IMR-90 (cell line): Measurements from ENCODE around the gene GCNT2. TPM values are rescaled to one million over a fixed set of nuclear protein-coding genes. Genes with fewer than 3 reads are reported as not detected.

Experiments used
- ATAC-seq: fragments of 200-7000 bp; cut with Tn5 transposase; 2 replicates; pipeline ENCODE4 v1.9.1; 2020; ENCODE audit warnings: low read depth, mild to moderate bottlenecking, moderate library complexity
- BruUV-seq: library from RNA; stranded (reverse); fragments of 400-500 nt; replicated peaks from 2 replicates; lab custom pipeline; 2021; lab: Mats Ljungman, UMichigan
- CTCF ChIA-PET: fragments of 300-600 bp; formaldehyde crosslinking; extraction: SDS; loops from one replicate; lab custom pipeline; 2021; ENCODE audit warnings: antibody characterized with exemption; lab: Yijun Ruan, JAX
- POLR2A ChIA-PET: fragments of 300-600 bp; sonication (Branson Sonifier 250); formaldehyde crosslinking; loops from one replicate; lab custom pipeline; 2022; ENCODE audit warnings: antibody characterized with exemption; ENCODE audit not compliant: unreplicated experiment; lab: Charles Lee
- DNase-seq: peaks from one replicate; pipeline ENCODE4 v3.0.0; 2013
- H2AFZ ChIP-seq: replicated peaks from 2 replicates; pipeline ENCODE3; 2013; ENCODE audit warnings: low read length, mild to moderate bottlenecking; ENCODE audit not compliant: poor library complexity
- H2AK5ac ChIP-seq: 2 replicates; pipeline ENCODE4 v1.6.1; 2013; ENCODE audit warnings: low read depth, low read length, inconsistent platforms
- H2AK9ac ChIP-seq: replicated peaks from 2 replicates; pipeline ENCODE3; 2013; ENCODE audit warnings: mild to moderate bottlenecking, low read depth, low read length, moderate library complexity; ENCODE audit not compliant: poor library complexity
- H2BK120ac ChIP-seq: 2 replicates; pipeline ENCODE4 v1.6.1; 2013; ENCODE audit warnings: low read depth, low read length, inconsistent platforms
- H2BK15ac ChIP-seq: 3 replicates; pipeline ENCODE4 v1.6.1; 2013; ENCODE audit warnings: low read depth, low read length, inconsistent platforms
- H2BK20ac ChIP-seq: 2 replicates; pipeline ENCODE4 v1.6.1; 2013; ENCODE audit warnings: low read depth, mild to moderate bottlenecking, inconsistent platforms, low read length, moderate library complexity
- H2BK5ac ChIP-seq: 2 replicates; pipeline ENCODE4 v1.6.1; 2013; ENCODE audit warnings: mild to moderate bottlenecking, low read depth, low read length, inconsistent platforms; ENCODE audit not compliant: poor library complexity, severe bottlenecking
- H3K14ac ChIP-seq: replicated peaks from 2 replicates; pipeline ENCODE4 v1.6.1; 2013; ENCODE audit warnings: low read depth, low read length, inconsistent platforms
- H3K18ac ChIP-seq: 2 replicates; pipeline ENCODE4 v1.6.1; 2013; ENCODE audit warnings: low read depth, low read length, control low read depth
- H3K23ac ChIP-seq: 2 replicates; pipeline ENCODE4 v1.6.1; 2013; ENCODE audit warnings: low read depth, low read length, inconsistent platforms
- H3K27ac ChIP-seq: 2 replicates; pipeline ENCODE4 v1.5.1; 2013; ENCODE audit warnings: mild to moderate bottlenecking, control low read depth, low read length; ENCODE audit not compliant: insufficient read depth
- H3K27me3 ChIP-seq: 2 replicates; pipeline ENCODE4 v1.6.1; 2013; ENCODE audit warnings: low read length; ENCODE audit not compliant: control insufficient read depth, insufficient read depth
- H3K36me3 ChIP-seq: 2 replicates; pipeline ENCODE4 v1.6.1; 2013; ENCODE audit warnings: low read length, mixed read lengths; ENCODE audit not compliant: control insufficient read depth, insufficient read depth
- H3K4ac ChIP-seq: 2 replicates; pipeline ENCODE4 v1.6.1; 2013; ENCODE audit warnings: low read depth, low read length, inconsistent platforms
- H3K4me1 ChIP-seq: 2 replicates; pipeline ENCODE4 v1.6.1; 2013; ENCODE audit warnings: low read length, mixed read lengths; ENCODE audit not compliant: control insufficient read depth, insufficient read depth
- H3K4me2 ChIP-seq: 2 replicates; pipeline ENCODE4 v1.6.1; 2013; ENCODE audit warnings: low read depth, mild to moderate bottlenecking, control low read depth, low read length, moderate library complexity
- H3K4me3 ChIP-seq: 2 replicates; pipeline ENCODE4 v1.5.1; 2013; ENCODE audit warnings: low read depth, mild to moderate bottlenecking, control low read depth, low read length, moderate library complexity; ENCODE audit not compliant: insufficient read depth
- H3K56ac ChIP-seq: 2 replicates; pipeline ENCODE4 v1.6.1; 2013; ENCODE audit warnings: low read length, inconsistent platforms; ENCODE audit not compliant: insufficient read depth; ENCODE audit errors: extremely low read depth
- H3K79me1 ChIP-seq, 2 experiments: 2 replicates each; pipeline ENCODE4 v1.6.1; 2013; ENCODE audit warnings: low read length in 2 of 2, inconsistent platforms in 1 of 2, low read depth in 1 of 2
- H3K9ac ChIP-seq: 2 replicates; pipeline ENCODE4 v1.6.1; 2013; ENCODE audit warnings: low read depth, low read length, control low read depth
- H3K9me1 ChIP-seq: 2 replicates; pipeline ENCODE4 v1.6.1; 2013; ENCODE audit warnings: low read length, inconsistent platforms; ENCODE audit not compliant: insufficient read depth
- H3K9me3 ChIP-seq: 2 replicates; pipeline ENCODE4 v1.6.1; 2013; ENCODE audit warnings: low read length; ENCODE audit not compliant: control insufficient read depth, insufficient read depth
- H4K20me1 ChIP-seq: 2 replicates; pipeline ENCODE4 v1.6.1; 2013; ENCODE audit warnings: low read length, inconsistent platforms; ENCODE audit not compliant: insufficient read depth
- H4K5ac ChIP-seq: 2 replicates; pipeline ENCODE4 v1.6.1; 2013; ENCODE audit warnings: mild to moderate bottlenecking, low read depth, low read length, control low read depth
- H4K8ac ChIP-seq, 2 experiments: 2 replicates each; pipeline ENCODE4 v1.6.1; 2013; ENCODE audit warnings: low read depth in 2 of 2, low read length in 2 of 2, control low read depth in 1 of 2, inconsistent platforms in 1 of 2
- H4K91ac ChIP-seq: 2 replicates; pipeline ENCODE4 v1.6.1; 2013; ENCODE audit warnings: low read depth, low read length, inconsistent platforms; ENCODE audit not compliant: insufficient read depth
- BHLHE40 ChIP-seq: fragments of 150-350 bp; IDR thresholded peaks from 2 replicates; pipeline ENCODE4 v1.6.1; 2016; ENCODE audit warnings: mild to moderate bottlenecking, low read depth, low read length
- CEBPB ChIP-seq: IDR thresholded peaks from 2 replicates; pipeline ENCODE4 v1.6.1; 2012; ENCODE audit warnings: low read depth, low read length, improper control_type of control experiment
- CHD1 ChIP-seq: IDR thresholded peaks from 2 replicates; pipeline ENCODE4 v1.6.1; 2012; ENCODE audit warnings: low read depth, low read length, improper control_type of control experiment
- ELK1 ChIP-seq: fragments of 150-350 bp; IDR thresholded peaks from 2 replicates; pipeline ENCODE4 v1.6.1; 2016; ENCODE audit warnings: low read depth, mild to moderate bottlenecking, low read length, moderate library complexity, borderline replicate concordance
- FOS ChIP-seq: fragments of 150-350 bp; IDR thresholded peaks from 2 replicates; pipeline ENCODE4 v1.6.1; 2016; ENCODE audit warnings: low read depth, low read length
- MAFK ChIP-seq: IDR thresholded peaks from 2 replicates; pipeline ENCODE4 v1.6.1; 2012; ENCODE audit warnings: low read depth, low read length, improper control_type of control experiment
- MAZ ChIP-seq: IDR thresholded peaks from 2 replicates; pipeline ENCODE4 v1.6.1; 2012; ENCODE audit warnings: low read depth, mild to moderate bottlenecking, low read length, improper control_type of control experiment, moderate library complexity, borderline replicate concordance
- MXI1 ChIP-seq: IDR thresholded peaks from 2 replicates; pipeline ENCODE4 v1.6.1; 2012; ENCODE audit warnings: low read depth, mild to moderate bottlenecking, low read length, moderate library complexity, borderline replicate concordance
- POLR2A ChIP-seq: IDR thresholded peaks from 2 replicates; pipeline ENCODE4 v1.6.1; 2012; ENCODE audit warnings: mild to moderate bottlenecking, low read depth, low read length
- RAD21 ChIP-seq: IDR thresholded peaks from 2 replicates; pipeline ENCODE4 v1.6.1; 2012; ENCODE audit warnings: low read length, improper control_type of control experiment
- RCOR1 ChIP-seq: IDR thresholded peaks from 2 replicates; pipeline ENCODE4 v1.6.1; 2012; ENCODE audit warnings: mild to moderate bottlenecking, low read length, improper control_type of control experiment; ENCODE audit not compliant: insufficient replicate concordance
- RFX5 ChIP-seq: IDR thresholded peaks from 2 replicates; pipeline ENCODE4 v1.8.0; 2012; ENCODE audit warnings: low read depth, mild to moderate bottlenecking, low read length, moderate library complexity
- SMC3 ChIP-seq: fragments of 150-350 bp; IDR thresholded peaks from 2 replicates; pipeline ENCODE4 v1.6.1; 2016; ENCODE audit warnings: low read depth, mild to moderate bottlenecking, antibody characterized with exemption, low read length, moderate library complexity
- WGBS, 2 experiments: methylation state at CpG; one replicate each; pipeline versions ENCODE4 v1.1.5 to v1.1.7; 2013; ENCODE audit warnings: missing lambda C conversion rate in 2 of 2; ENCODE audit not compliant: insufficient read length in 1 of 2; ENCODE audit errors: extremely low coverage in 2 of 2; 5-methylcytosine and 5-hydroxymethylcytosine counted together
- dilution Hi-C: fragments of 300-500 bp; cut with HindIII; formaldehyde crosslinking; loops from one replicate; pipeline ENCODE4 v1.14.3; 2018; ENCODE audit warnings: low sequenced_read_pairs; ENCODE audit not compliant: unreplicated experiment
- in situ Hi-C: fragments of 300-500 bp; cut with MboI; formaldehyde crosslinking; loops from 3 replicates; pipeline ENCODE4 v1.14.3; 2019; ENCODE audit warnings: low sequenced_read_pairs, inconsistent platforms, mixed read lengths
- intact Hi-C: fragments of 100-400 bp; cut with micrococcal nuclease; formaldehyde crosslinking; loops from 2 replicates; pipeline ENCODE4 v1.10.0; 2022
- polyA plus RNA-seq, 3 experiments: library from polyadenylated mRNA; depleted of rRNA; stranded (reverse); fragments of >200 nt; gene quantifications; 2 replicates each; pipeline ENCODE4 v1.2.3, GENCODE V29; 2012; ENCODE audit warnings: low replicate concordance in 1 of 3
- total RNA-seq: library from RNA; depleted of rRNA; stranded (reverse); fragments of >200 nt; gene quantifications from 2 replicates; pipeline ENCODE4 v1.2.3, GENCODE V29; 2012
- TF ChIP-seq, protein P1 (sequence below): fragments of 150-350 bp; IDR thresholded peaks from 2 replicates; pipeline ENCODE4 v1.6.1; 2017; ENCODE audit warnings: mild to moderate bottlenecking, antibody characterized with exemption, low read length, low read depth
- TF ChIP-seq, protein P2 (sequence below): conservative IDR thresholded peaks from 2 replicates; pipeline ENCODE4 v1.5.1; 2012; ENCODE audit warnings: mild to moderate bottlenecking, low read depth, low read length, improper control_type of control experiment

Gene GCNT2
- total and polyA plus RNA-seq, 2 of the 4 experiments (the other 2 are of a cell fraction) = 0.34 to 0.90 TPM

GRCh38 chr6:10613723-10614122, 92.6 kb downstream of the GCNT2 start:
- H2BK15ac ChIP-seq = no peak overlapping the region
- ATAC-seq = 0 out of 2 replicates have a peak, but pooled peaks have one; percentile 18
- POLR2A ChIA-PET = no interaction called here

More at GRCh38 chr6:10613723-10614122, 92.6 kb downstream of the GCNT2 start:
- TF ChIP-seq MAZ (no peak), RCOR1 (no peak), RAD21 (no peak), ELK1 (no peak), MAFK (no peak), FOS (no peak), SMC3 (no peak), CHD1 (no peak), POLR2A (no peak), MXI1 (no peak), RFX5 (no peak), BHLHE40 (no peak), CEBPB (no peak)
- TF ChIP-seq, protein P1, sequence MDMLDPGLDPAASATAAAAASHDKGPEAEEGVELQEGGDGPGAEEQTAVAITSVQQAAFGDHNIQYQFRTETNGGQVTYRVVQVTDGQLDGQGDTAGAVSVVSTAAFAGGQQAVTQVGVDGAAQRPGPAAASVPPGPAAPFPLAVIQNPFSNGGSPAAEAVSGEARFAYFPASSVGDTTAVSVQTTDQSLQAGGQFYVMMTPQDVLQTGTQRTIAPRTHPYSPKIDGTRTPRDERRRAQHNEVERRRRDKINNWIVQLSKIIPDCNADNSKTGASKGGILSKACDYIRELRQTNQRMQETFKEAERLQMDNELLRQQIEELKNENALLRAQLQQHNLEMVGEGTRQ = no peak
- TF ChIP-seq, protein P2, sequence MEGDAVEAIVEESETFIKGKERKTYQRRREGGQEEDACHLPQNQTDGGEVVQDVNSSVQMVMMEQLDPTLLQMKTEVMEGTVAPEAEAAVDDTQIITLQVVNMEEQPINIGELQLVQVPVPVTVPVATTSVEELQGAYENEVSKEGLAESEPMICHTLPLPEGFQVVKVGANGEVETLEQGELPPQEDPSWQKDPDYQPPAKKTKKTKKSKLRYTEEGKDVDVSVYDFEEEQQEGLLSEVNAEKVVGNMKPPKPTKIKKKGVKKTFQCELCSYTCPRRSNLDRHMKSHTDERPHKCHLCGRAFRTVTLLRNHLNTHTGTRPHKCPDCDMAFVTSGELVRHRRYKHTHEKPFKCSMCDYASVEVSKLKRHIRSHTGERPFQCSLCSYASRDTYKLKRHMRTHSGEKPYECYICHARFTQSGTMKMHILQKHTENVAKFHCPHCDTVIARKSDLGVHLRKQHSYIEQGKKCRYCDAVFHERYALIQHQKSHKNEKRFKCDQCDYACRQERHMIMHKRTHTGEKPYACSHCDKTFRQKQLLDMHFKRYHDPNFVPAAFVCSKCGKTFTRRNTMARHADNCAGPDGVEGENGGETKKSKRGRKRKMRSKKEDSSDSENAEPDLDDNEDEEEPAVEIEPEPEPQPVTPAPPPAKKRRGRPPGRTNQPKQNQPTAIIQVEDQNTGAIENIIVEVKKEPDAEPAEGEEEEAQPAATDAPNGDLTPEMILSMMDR = no peak
- Histone ChIP-seq H3K27ac (peak overlapping the region; percentile 15; the same call in 1 of the 2 replicates), H3K27me3 (no peaks in the 10 kb centered on the region), H3K23ac (no peak overlapping the region), H4K5ac (peak overlapping the region; percentile 7; the same call in 1 of the 2 replicates), H3K79me1 (no peaks in the 10 kb centered on the region), H2AK5ac (no peak overlapping the region), H3K9ac (no peak overlapping the region), H2BK5ac (no peak overlapping the region), H3K36me3 (no peaks in the 10 kb centered on the region), H2BK120ac (peak overlapping the region; percentile 62), H3K9me1 (0 out of 2 replicates have a peak, but pooled peaks cover 3% of the 10 kb centered on the region), H4K20me1 (no peaks in the 10 kb centered on the region), H3K9me3 (peaks cover under 1% of the 10 kb centered on the region; the same call in 1 of the 2 replicates), H4K91ac (no peak overlapping the region), H2BK20ac (peak overlapping the region; percentile 51; the same call in 1 of the 2 replicates), H3K14ac (no peak overlapping the region), H3K18ac (peak overlapping the region; percentile 34; the same call in 1 of the 2 replicates), H2AK9ac (no peak overlapping the region), H3K4me3 (no peak overlapping the region), H3K4me1 (peaks cover 11% of the 10 kb centered on the region), H3K4me2 (no peak overlapping the region; the same call in 1 of the 2 replicates), H3K56ac (no peak overlapping the region), H3K4ac (peak overlapping the region; percentile 20; the same call in 1 of the 2 replicates), H2AFZ (no peak overlapping the region), H4K8ac (no peak overlapping the region)
- no TSS peak for BruUV-seq
- intact Hi-C loops (loop anchor here (2.0 kb wide), 1 partner anchor 81 kb away; the partner anchor contains the start of genes C6orf52 and PAK1IP1), in situ Hi-C loops (no loop called here), dilution Hi-C loops (no loop called here)
- WGBS, 2 experiments = no CpG with 5 or more reads among the region's 2 CpGs
- DNase-seq = no peak
- CTCF ChIA-PET = interaction anchor here (0.6 to 0.8 kb wide), 3 partner anchors 13 to 20 kb away, joined by 3 to 4 read pairs (median 3); no protein-coding TSS in a partner anchor
